Mucosa of rectum (tissue), 2 donors: ENCODE results near the gene LIMK1.
A peak's percentile ranks its signal among the peaks of the same experiment; 100 is the strongest.

ENCODE experiments used
- H3K27ac ChIP-seq, 2 donors: one replicate each; pipeline ENCODE4 v1.7.0; 2013; ENCODE audit warnings: inconsistent platforms in 2 of 2, low read depth in 2 of 2, low read length in 2 of 2
- H3K27me3 ChIP-seq, 2 donors: one replicate each; pipeline ENCODE4 v1.7.0; 2013; ENCODE audit warnings: low read length in 2 of 2; ENCODE audit not compliant: control insufficient read depth in 2 of 2, insufficient read depth in 2 of 2
- H3K36me3 ChIP-seq, 2 donors: one replicate each; pipeline ENCODE4 v1.7.0; 2013; ENCODE audit warnings: low read length in 2 of 2; ENCODE audit not compliant: control insufficient read depth in 2 of 2, insufficient read depth in 2 of 2
- H3K4me1 ChIP-seq, 2 donors: one replicate each; pipeline ENCODE4 v1.7.0; 2013; ENCODE audit warnings: low read length in 2 of 2, mild to moderate bottlenecking in 1 of 2; ENCODE audit not compliant: control insufficient read depth in 2 of 2, insufficient read depth in 2 of 2
- H3K4me3 ChIP-seq, 2 donors: one replicate each; pipeline ENCODE4 v1.7.0; 2013; ENCODE audit warnings: low read length in 2 of 2
- H3K9ac ChIP-seq, 2 donors: one replicate each; pipeline ENCODE4 v1.7.0; 2013; ENCODE audit warnings: low read length in 2 of 2, low read depth in 1 of 2, mild to moderate bottlenecking in 1 of 2
- H3K9me3 ChIP-seq, 2 donors: one replicate each; pipeline ENCODE4 v1.7.0; 2013; ENCODE audit warnings: low read length in 2 of 2; ENCODE audit not compliant: control insufficient read depth in 2 of 2
- donor health status: healthy.
- donor health status: Normal muscosa, but diverticular disease.

The LIMK1 gene

DNA sequence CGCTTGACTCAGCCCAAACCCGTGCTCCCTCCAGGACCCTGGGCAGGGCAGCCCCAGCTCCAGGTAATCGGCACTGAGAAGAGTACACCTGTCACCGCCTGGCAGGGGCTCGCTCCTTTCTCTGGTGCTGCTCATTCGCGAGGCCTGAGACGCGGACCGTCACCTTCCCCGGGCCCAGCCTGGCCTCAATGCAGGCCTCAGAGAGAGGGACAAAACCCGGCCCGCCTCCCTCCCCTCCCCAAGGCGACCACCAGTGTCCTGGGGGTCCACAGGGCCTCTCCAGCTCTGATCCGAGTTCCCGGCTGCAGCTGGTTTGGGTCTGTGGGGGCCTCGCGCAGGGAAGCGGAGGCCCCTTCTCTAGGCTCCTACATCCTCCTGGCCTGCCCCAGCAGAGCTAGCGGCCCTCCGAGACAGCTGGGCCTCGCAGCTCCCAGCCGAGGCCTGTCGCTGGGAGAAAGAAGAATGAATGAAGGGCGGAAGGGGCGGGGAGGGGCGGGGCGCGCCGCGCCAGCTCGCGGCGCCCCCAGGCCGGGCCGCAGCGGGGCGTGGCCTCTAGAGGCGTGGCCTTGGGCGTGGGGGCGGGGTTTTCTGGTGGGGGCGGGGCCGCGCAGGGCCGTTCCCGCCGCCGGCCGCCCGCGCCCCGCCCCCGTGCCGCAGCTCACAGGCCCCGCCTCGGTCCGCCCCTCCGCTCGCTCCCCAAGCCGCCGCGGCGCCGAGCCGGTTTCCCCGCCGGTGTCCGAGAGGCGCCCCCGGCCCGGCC lies at the start of gene LIMK1:
LIMK1 (plus strand) TSS at position 688 of the 760 bp plus-strand sequence. CDS start 187 bp downstream, outside the sequence.
- Histone ChIP-seq H3K4me1 (peaks cover 9 to 15% of the 10 kb centered on the region in 2 donors), H3K36me3 (peaks cover 0 to 3% of the 10 kb centered on the region in 2 donors), H3K4me3 (peak within 1 kb of the TSS; percentile 57), H3K9me3 (no peaks in the 10 kb centered on the region), H3K27ac (peak within 1 kb of the TSS in 1 of 2 donors; percentile 9), H3K27me3 (no peaks in the 10 kb centered on the region), H3K9ac (peak within 1 kb of the TSS; percentile 56 to 65)

DNA sequence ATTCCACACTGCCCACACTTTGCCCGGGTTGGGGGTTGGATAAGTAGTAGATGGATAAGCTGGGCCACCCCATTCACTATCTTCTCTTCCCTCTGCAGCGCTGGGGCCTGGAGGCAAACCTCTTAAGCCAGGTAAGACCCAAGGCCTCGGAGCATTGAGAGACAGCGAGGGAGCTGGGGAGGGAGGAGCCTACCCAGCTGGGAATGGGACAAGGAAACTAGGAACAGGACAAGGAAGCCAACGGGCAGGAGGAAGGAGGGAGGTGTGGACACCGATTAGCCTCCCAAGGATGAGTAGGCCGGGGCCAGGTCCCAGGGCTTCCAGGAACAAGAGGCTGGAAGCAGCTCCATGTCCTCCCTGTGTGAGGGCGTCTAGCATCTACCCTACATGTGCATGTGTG lies 46.0 kb upstream of the LIMK1 start:
- H3K9me3 ChIP-seq, result no peaks in the 10 kb centered on the region
- no peaks in the 10 kb centered on the region for H3K27me3 ChIP-seq
- H3K36me3 ChIP-seq, result no peaks in the 10 kb centered on the region
- no peak overlapping the region for H3K9ac ChIP-seq
- peaks cover 0 to 5% of the 10 kb centered on the region in 2 donors for H3K4me1 ChIP-seq
- no peak overlapping the region for H3K4me3 ChIP-seq
- no peak overlapping the region for H3K27ac ChIP-seq

DNA sequence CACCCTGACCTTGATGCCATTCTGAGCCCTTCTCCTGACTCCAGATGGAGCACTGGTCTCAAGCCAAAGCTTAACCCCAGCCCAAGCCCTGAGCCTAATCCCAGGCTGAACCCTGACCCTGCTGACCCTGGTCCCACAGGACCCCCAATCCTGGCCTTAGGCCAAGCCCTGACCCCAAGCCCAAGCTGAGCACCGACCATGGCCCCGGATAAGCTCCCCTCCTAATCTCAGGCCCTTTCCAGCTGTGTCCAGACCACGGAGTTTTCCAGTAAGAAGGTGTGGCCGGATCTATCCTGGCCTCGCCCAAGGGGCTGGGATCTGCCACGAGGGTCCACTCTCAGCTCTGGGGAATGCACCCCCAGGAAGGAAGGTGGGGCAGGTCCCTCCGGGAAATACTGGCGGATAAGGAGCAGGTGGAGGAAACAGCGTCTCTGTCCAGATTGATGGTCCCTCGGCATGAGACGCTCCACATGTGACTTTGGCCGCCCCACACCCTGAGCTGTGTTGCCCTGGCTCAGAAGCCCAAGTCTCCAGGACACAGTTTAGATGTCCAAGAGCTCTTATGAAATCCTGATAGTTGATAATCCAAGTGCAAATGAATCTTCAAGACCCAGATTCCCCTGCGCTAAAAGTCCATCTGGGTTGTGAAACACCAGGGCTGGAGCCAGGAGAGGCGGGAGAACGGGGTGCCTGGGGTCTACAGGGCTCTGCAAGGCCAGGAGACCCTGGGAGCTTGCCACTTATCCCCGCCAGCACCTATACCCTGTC lies 45.2 kb upstream of the LIMK1 start:
- Histone ChIP-seq H3K9me3 (no peaks in the 10 kb centered on the region), H3K9ac (no peak overlapping the region), H3K4me3 (no peak overlapping the region), H3K27ac (no peak overlapping the region), H3K27me3 (no peaks in the 10 kb centered on the region), H3K4me1 (peaks cover 0 to 10% of the 10 kb centered on the region in 2 donors), H3K36me3 (no peaks in the 10 kb centered on the region)

DNA sequence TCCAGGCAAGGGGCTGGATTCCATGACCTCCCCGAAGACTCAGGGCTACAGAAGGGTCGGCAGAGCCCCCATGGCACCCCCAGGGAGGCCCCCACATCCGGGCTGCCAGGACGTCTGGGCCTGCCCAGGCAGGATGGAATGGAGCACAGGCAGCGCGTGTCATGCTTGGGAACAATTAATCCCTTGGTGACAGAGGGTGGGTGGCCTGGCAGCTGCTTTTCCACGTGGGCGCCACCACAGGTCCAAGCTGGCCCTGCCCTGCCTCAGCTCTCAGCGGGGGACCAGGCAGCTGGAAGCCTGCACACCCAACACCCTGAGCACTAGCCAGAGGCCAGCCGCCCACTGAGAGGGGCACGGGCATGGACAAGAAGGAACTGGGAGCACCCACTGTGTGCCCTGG lies 44.3 kb upstream of the LIMK1 start:
- Histone ChIP-seq H3K9ac (no peak overlapping the region), H3K9me3 (no peaks in the 10 kb centered on the region), H3K27me3 (no peaks in the 10 kb centered on the region), H3K4me3 (no peak overlapping the region), H3K27ac (no peak overlapping the region), H3K36me3 (no peaks in the 10 kb centered on the region), H3K4me1 (peaks cover 0 to 6% of the 10 kb centered on the region in 2 donors)

DNA sequence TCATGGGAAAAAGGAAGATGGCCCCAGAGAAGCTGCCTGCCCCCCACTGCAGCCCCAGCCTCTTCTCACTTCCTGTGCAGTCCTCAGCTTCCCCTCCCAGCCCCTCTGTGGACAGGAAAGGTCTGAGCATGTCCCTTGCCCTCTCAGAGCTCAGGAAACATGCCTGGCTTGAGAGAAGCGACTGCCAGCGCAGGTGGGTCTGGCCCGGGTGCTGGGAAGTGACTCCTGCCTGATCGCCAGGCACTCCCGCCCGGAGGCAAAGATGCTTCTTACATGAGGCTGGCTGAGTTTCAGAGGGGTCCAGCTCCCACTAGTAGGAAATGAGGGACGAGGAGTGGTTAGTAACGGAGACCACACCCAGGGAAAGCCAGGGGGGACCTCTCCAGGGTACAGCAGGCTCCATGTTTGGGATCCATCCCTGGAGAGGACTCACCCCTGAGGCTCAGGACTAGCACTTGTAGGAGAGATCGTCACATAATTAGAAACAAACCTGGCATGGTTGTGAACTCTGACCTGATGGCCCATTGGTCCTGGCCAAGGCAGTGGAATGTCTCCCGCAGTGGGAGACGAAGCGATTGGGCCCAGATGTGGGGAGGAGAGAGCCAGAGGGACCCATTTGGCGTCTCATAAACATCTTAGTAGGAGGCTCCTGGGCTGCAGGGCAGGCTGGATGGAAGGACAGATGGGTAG lies 43.4 kb upstream of the LIMK1 start:
- Histone ChIP-seq H3K9me3 (no peaks in the 10 kb centered on the region), H3K4me1 (peaks cover 0 to 6% of the 10 kb centered on the region in 2 donors), H3K27ac (no peak overlapping the region), H3K27me3 (no peaks in the 10 kb centered on the region), H3K4me3 (no peak overlapping the region), H3K9ac (no peak overlapping the region), H3K36me3 (no peaks in the 10 kb centered on the region)

DNA sequence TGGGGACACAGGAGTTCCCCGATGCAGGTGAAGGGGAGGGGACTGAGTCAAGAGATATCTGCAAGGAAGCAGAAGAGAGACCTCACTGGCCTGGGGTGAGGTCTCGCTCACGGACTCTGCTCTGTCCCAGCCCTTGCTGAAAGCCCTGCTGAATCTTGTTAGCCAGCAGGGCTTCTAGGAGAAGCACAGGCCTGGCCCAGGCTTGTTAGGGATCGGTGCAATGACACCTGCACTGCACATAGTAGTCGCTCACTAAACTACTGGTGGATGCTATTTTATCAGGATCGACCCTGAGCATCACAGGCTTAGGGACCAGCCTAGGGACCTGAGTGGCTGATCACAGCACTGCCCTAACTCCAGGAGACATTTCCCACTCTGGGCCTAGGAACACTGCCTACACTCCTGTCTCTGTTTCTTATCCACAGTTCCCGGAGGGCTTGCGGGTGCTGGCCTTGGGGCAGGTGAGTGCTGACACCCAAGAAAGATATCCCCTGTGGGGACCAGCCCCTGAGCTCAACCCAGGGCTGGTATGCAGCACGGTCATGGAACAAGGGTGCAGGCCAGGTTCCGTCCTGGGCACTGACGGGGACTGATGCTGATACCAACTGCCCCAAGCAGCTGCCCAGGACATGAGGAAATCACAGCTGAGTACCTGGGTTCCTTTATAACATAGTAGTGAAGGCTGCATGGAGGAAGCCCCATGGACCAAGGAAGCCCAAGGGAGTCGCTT lies 42.6 kb upstream of the LIMK1 start:
- Histone ChIP-seq H3K27ac (no peak overlapping the region), H3K27me3 (no peaks in the 10 kb centered on the region), H3K9ac (no peak overlapping the region), H3K36me3 (no peaks in the 10 kb centered on the region), H3K4me1 (peaks cover 0 to 6% of the 10 kb centered on the region in 2 donors), H3K4me3 (no peak overlapping the region), H3K9me3 (no peaks in the 10 kb centered on the region)

DNA sequence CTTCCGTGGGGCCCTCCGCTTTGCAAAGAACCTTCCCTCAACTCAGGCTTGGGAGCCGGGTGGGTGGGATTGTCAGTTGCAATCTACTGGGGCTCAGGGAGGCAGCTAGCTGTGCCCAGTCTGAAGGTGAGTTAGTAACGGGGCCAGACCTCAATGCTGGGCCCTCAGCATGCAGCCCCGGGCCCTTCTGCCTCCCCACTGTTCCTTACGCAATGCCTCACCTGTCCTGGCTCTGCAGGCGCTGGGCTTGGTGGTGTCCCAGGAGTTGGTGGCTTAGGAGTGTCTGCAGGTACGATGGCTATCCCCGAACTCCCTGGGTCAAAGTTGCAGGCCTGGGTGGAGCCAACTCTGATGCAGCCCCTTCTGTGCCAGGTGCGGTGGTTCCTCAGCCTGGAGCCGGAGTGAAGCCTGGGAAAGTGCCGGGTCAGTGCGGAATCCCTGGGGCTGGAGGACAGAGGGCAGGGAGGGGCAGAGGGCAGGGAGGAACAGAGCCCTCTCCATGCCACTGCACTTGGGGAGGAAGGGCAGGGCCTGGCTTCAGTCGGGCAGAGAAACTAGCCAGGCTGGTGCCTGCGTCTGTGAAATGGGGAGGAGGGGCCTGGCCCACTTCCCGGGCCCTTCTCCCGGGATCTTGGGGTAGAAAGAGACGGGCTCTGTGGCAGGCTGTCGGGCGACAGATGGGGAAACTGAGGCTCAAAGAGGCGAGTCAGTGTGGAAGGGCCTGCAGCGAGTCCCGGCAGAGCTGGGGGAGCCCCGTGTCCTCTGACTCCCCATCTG lies 40.7 kb upstream of the LIMK1 start:
- H3K27ac ChIP-seq, result no peak overlapping the region
- peaks cover 0 to 6% of the 10 kb centered on the region in 2 donors for H3K4me1 ChIP-seq
- no peaks in the 10 kb centered on the region for H3K27me3 ChIP-seq
- no peaks in the 10 kb centered on the region for H3K36me3 ChIP-seq
- H3K9ac ChIP-seq, result peak overlapping the region in 1 of 2 donors; percentile 14
- H3K9me3 ChIP-seq, result no peaks in the 10 kb centered on the region
- no peak overlapping the region for H3K4me3 ChIP-seq

DNA sequence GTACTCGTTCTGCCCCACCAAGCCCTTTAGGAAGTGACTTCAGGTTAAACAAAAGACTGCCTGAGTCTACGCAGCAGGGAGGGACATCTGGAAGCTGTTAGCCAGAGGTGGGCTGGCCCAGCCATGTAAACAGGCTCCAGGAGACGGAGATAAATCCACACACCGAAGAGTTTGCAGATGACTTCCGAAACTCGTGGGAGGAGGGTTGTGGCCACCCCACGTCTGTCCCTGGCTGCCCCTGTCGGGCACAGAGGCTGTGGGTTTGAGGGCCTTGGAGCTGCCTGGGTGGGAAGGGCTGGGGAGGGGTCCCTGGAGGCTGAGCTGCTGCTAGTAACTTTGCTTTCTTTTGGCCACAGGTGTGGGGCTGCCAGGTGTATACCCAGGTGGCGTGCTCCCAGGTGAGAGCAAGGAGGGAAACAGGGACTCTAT lies 40.1 kb upstream of the LIMK1 start:
- Histone ChIP-seq H3K27me3 (no peaks in the 10 kb centered on the region), H3K9me3 (no peaks in the 10 kb centered on the region), H3K9ac (peak overlapping the region in 1 of 2 donors; percentile 14), H3K4me1 (peaks cover 0 to 6% of the 10 kb centered on the region in 2 donors), H3K27ac (no peak overlapping the region), H3K36me3 (no peaks in the 10 kb centered on the region), H3K4me3 (no peak overlapping the region)
